Brain pericyte (primary cell): ENCODE results near the gene C19orf12.
"Not testable (repeated sequence)": the region's sequence is repeated elsewhere in the genome, so short reads cannot be mapped to it uniquely, and the experiment has no call there.

Experiments used
- DNase-seq: peaks from one replicate; pipeline ENCODE4 v3.0.0-alpha.2; 2012; ENCODE audit warnings: low read depth, low spot score

Gene C19orf12

DNA sequence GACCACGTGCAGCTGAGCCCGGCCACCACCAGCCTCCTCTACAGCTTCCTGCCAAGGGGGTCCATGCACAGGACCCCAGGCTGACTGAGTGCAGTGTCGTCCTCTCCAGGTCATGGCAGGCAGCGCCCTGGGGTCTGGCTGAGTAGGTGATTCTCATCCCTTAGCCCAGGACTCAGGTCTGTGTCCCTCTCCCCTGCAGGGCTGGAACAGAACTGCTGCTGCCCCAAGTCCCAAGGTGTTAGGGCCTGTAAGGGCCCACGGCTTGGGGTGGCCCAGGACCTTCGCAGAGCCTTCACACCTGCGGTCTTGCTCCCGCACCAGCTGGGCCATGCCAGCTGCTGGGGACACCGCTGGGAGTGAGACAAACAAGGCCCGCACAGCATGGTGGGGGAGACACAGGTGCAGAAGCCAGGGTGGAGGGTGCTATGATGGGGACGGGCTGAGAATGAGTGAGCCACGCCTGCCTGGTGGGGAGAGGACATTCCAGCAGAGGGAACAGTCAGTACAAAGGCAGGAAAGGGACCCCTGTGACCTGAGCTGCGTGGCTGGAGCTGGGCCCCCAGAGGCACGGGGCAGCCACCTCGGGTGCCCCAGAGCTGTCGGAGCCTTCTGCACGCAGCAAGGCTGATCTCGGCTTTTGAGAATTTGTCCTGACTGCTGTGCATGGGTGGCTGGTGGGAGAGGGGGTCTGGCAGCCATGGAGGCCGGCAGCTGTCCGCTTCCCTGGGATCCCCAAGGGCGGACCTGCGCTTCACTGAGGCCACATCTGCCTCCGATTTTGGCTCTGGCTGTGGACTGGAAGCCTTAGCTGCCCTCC is 37.9 kb downstream of the C19orf12 start:
- no peak for DNase-seq

DNA sequence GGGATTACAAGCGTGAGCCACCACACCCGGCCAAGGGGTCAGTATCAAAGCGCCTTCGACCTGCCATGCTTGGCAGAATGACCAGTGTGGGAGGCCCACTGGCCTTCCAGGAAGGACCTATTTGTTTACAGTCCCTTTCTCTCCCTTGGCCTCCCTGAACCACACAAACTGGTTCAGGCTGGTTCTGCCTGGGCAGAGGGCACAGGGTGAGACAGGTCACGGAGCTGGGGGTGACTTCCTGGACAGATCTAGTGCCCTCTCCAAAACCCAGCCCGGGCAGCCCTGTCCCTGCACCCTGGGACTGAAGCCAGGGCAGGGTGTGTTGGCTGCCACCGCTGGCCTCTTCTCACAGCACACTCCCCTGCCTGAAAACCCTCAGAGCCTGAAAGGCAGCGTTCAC is 38.5 kb downstream of the C19orf12 start:
- DNase-seq = no peak

DNA sequence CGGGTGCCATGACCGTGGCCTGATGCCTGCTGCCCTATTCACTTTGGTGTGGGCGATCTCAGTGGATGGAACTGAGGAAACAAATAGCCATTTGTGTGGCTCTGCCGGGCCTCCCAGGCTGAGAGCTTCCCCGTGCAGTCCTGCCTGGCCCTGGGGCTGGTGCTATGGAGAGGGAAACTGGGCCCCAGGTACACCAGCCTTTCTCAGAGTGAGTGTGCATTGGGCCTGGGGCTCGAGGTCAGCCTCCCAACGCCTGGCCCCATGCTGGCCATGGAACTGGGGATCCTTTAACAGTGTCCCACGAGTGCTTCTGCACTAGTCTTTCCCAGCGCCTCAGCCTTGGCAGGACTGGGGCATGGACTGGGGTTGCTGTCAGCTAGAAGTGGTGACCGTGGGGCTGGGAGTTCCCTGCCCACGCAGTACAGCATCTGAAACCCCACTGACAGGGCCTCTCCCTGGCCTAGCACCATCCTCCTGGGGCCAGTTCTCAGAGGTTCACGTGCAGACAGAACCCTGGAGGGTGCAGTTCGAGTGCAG is 39.3 kb downstream of the C19orf12 start:
- DNase-seq = no peak

DNA sequence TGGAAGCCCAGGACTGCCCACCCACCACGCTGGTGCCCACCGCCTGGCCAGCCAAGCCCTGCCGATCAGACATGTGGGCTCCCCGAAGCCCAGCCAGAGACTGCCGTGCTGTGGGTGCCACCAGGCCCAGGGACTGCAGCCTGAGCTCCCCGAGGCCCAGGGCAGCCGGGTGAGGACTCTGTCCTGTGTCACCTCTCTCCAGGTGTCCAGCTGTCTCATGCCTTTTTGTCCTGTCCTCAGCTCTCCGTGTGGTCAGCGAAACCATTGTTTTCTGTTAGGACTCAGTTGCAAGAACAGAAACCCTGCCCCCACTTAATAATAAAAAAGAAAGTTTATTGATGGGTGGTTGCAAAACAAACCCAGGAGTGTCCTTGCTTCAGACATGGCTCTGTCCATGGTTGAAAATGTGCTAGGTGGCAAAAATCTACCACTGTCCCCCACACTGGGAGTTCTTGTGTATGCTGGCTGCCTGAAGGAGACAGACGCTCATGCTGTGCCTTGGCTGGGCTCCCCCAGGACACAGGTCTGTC is 39.9 kb downstream of the C19orf12 start:
- DNase-seq = no peak

DNA sequence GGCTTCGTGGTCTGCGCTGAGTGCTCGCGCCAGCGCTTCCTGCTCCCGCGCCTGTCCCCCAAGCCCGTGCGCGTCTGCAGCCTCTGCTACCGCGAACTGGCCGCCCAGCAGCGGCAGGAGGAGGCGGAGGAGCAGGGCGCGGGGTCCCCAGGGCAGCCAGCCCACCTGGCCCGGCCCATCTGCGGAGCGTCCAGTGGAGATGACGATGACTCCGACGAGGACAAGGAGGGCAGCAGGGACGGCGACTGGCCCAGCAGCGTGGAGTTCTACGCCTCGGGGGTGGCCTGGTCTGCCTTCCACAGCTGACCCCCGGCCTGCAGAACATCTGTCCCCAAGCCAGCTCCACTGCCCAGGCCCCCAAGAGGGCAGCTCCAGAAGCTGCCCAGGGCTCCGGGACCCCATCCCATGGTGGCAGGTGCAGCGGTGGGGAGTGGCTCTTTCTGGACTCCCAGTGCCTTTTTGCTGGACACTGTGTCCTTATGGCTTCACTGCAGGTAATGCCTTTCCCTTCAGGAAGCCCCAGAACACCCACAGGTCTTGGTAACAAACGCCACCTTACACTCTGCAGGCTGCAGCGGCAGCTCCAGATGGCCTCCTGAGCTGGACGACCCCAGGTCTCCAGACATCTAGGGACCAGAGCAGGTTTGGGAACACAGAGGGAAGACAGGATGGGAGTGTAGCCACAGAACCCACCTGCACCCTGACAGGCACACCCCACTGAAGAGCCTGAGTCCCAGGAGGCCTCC is 40.5 kb downstream of the C19orf12 start:
- DNase-seq = no peak

GRCh38 chr19:29673451-29674371 is 41.4 kb downstream of the C19orf12 start:
- no peak for DNase-seq

DNA sequence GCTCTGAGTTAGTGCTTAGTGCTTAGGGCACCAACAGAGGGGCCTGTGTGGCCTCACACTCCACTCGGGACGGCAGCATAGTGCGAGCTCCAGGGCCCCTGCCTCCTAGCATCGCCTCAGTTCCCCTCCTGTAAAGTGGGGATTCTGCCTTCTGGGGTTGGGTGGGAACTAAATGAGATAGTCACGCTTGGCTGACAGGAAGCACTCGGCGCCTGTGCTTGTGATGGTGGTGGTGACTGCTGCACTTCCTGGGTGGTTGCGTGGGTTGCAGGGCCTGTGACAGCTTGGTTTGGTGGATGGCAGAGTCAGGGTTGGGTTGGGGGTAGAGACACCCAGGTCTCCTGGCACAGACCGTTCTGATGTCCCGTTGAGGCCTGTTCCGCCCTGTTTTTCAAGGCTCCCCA is 42.1 kb downstream of the C19orf12 start:
- DNase-seq = no peak

- DNase-seq = no peak
Observed at GRCh38 chr19:29672319-29672932, 42.6 kb downstream of the C19orf12 start.

- no peak for DNase-seq
Observed at GRCh38 chr19:29671393-29672160, 43.5 kb downstream of the C19orf12 start.

GRCh38 chr19:29671026-29671392 is 44.1 kb downstream of the C19orf12 start:
- DNase-seq = not testable (repeated sequence)

DNA sequence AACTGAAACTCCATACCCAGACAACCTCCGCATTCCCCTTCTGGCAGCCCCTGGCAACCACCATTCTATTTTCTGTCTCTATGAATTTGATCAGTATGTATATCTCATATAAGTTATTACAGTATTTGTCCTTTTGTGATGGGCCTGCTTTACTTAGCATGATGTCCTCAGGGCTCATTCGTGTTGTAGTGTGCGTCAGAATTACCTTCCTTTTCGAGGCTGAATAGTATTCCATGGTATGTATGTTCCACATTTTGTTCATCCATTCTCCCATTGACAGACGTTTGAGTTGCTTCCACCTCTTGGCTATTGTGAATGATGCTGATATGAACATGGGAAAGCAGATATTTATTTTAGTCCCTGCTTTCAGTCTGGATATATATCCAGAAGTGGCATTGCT is 44.8 kb downstream of the C19orf12 start:
- DNase-seq = no peak

DNA sequence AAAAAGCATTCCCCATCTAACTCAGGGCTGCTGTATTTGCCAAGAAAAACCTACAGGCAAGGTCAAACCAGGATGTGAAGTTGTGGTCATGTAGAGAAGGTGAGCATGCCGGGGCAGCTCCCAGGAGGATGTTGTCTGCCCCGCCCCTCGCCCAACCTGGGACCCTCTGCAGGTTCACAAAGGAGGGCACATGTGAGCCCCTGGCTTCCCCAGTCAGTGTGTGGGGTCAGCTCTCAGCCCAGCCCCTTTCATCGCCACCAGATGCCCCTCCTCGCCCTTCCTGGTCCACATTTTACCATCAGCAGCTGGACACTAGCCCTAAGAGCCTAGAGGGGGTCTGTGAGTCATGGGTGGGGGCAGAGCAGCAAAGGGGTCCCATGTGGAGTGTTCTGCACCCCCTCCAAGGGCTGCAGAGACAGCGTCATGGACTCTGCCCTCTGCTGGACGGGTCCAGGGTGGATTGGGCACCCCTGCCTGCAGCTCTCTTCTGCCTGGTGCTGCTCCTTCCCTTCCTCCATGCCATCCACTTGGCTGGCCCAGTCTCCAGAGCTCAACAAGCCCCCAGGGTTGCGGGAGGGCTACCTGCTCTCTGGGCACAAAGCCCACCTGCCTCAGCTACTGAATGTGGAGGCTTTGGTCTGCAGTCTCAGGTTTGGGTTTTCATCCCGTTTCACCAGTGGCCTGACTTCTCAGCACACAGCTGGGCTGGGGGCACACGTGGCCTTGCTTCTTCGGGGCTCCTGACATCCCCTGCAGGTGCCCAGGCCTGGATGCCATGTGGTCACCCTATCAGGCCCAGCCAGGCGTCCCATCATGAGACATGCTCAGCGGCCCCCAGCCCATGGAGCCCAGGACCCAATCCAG is 46.1 kb downstream of the C19orf12 start:
- no peak for DNase-seq

DNA sequence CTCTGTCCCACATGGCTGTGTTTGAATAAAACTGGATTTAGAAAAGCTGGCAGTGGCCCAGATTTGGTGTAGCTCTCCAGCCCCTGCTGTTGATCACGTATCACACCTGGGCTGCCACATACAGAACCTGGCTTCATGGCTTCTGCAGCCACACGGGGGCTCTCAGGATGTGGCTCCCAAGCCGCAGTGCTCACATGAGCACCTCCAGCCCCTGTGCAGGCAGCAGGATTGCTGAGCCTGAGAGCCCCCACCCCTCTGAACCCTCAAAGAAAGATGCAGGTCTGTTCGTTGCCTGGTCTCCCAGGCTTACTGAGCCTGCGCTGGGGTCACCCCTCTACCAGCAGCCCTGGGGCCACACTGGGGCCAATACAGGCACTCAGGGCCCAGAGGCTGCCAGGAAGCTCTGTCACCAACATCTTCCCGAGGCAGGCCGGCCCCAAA is 47.1 kb downstream of the C19orf12 start:
- no peak for DNase-seq

DNA sequence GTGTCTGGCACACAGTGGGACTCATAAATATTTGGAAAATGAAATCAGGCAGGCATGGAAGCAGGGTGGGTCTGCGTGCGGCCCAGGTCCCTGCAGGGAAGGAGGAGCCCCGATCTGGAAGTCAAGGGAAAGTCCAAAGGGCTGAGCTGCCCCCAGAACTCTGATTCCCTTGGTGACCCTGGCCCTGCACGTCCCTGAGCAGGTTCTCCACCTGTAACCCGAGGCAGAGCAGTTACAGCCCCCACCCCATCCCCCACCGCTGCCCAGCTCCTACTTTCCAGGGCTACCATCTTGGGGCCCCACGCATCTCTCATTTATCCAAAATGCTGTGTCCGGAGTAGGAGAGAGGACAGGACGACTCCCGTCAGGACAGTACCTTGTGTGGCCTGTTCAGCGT is 47.7 kb downstream of the C19orf12 start:
- DNase-seq = no peak

DNA sequence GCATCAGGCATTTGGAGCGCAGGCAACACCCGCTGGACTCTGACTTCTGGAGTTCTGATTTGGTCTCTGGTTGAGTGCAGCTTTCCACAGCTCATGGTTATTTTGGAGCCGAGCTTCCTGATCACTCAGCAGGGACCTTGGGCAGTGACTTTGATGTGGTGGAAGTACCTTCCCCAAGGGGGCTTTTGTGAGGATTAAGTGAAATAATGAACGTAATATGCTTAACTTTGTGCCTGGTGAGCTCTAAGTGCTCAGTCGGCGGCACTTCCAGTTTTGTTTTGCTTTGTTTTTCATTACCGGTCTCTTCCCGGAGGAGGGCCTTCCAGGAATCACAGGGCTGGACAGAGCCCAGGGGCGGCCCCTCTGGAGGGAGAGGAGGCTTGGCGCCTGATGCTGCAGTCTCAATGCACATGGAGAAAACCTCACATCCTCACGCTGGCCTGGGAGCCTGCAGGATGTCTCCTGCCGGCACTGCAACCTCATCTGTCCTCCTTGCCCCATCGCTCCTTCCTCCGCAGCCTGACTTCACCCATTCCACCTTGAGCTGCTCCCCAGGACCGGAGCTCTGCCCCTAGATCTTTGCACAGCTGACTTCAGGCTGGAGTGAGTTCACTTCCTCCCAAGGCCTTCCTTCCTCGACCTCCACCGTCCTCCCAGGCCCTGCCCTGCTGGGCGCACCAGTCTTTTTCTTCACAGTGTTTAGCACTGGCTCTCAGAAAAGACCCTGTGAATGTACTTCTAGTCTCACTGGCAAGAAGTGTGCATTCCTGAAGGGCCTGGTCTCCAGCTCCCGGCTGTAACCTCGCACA is 48.3 kb downstream of the C19orf12 start:
- peak; percentile 72 for DNase-seq

GRCh38 chr19:29665826-29666577 is 49.1 kb downstream of the C19orf12 start:
- DNase-seq = no peak

GRCh38 chr19:29665215-29665825 is 49.7 kb downstream of the C19orf12 start, which contains the start of gene PLEKHF1:
PLEKHF1 (plus strand) TSS chr19:29665461; CDS start chr19:29673840, 8,379 bp downstream.
- no peak for DNase-seq
